Activated T-cell treated with anti-CD3 and anti-CD28 coated beads for 24 hours (primary cell): ENCODE measurements around the gene FAM72D.
"Not testable (repeated sequence)": the region's sequence is repeated elsewhere in the genome, so short reads cannot be mapped to it uniquely, and the experiment has no call there.

Experiments
- DNase-seq: peaks from one replicate; pipeline ENCODE4 v3.0.0-alpha.2; 2020; ENCODE audit warnings: low read depth

The FAM72D gene

GRCh38 chr1:145146308-145146707, 50.5 kb downstream of the FAM72D start:
- DNase-seq = not testable (repeated sequence)

GRCh38 chr1:145147172-145147571, 51.4 kb downstream of the FAM72D start:
- DNase-seq = not testable (repeated sequence)

DNA sequence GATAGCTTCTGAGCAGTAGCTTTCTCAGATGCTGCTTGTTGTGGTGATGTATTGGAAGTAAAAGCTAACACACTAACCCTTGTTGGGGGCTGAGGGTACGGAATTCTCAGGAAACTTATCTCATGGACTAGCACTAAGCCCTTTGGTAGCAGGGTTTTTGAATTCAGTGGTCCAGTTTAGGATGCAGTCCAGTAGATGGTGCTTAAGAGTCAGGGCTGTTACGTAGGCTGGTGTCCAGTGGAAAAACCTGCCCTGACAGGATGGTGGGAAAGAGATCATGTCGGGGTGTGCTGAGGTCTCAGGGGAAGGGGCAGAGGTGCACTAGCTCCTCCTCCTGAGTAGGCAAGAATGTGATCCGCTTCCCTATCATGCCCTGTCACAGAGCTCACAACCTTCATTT, 59.6 kb downstream of the FAM72D start:
- not testable (repeated sequence) for DNase-seq

DNA sequence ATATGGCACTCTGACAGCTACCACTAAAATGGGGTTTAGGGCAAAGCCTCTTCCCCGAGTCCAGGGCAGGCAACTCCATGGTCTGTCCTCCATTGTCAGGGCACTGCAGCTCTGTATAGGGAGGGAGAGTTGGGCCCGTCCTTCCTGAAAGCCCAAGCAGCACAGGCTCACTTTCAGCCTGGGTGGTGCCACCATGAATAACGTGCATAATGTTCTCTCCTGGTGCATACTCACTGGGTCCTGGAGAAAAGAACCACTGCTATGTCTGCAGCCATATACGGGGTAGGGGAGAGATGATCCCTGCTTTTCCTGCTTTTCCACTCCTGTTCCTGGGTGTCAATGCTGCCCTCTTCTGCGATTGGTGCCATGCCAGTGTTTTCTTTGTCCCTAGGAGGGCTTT, 60.1 kb downstream of the FAM72D start:
- DNase-seq = not testable (repeated sequence)

DNA sequence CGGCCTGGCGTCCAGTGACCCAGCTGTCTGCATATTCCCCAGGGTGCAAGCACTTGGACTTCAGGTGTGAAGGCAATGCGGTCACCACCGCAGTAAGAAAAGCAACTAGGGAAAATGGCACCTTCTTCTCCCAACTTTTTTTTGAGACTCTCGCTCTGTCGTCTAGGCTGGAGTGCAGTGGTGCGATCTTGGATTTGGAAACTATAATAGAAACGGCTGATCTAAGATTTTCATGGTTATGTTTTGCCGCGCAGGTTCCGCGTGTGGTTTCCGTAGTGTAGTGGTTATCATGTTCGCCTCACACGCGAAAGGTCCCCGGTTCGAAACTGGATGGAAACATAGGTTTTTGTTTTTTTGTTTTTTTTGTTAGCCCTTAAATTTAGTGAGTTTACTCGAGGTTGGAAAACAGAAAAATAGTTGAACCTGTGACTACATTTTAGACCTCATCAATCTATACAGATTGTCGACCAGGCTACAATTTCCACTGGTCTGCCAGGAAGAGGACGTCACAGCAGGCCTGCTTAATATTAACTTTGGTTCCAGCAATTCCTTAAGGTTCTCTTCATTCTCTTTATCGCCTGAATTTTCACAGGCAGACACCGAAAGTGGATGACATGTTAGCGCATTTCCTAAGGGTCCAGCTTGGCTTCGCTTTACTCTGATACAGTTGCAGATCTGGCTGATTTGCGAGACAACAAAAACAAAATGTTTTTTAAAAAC, 61.3 kb downstream of the FAM72D start:
- peak; percentile 44 for DNase-seq

DNA sequence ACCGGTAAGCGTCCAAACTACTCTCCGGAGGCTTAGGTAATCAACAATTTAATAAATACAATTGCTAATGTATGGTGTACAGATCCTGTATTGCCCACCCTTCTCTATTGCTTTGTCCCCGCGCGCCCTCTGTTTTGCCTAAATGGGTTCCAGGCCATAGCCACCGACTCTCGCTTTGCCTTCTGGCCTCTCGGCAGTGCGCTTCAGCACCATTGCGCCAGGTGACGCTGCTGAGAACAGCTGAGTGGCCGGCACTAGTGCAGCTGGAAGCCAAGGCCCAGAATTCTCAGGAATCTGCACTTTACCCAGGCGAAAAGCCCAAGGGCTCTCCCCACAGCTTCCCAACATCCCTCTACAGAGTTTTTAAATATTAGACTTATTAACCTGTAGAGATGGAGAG, 61.9 kb downstream of the FAM72D start:
- not testable (repeated sequence) for DNase-seq

- not testable (repeated sequence) for DNase-seq
These were observed 65.4 kb downstream of the FAM72D start for GRCh38 chr1:145161046-145161752.
